Suppressor macrophage treated with lipopolysaccharide for 1 hour (primary cell): ENCODE data around the gene TMEM181.
"Not testable (repeated sequence)": the region's sequence is repeated elsewhere in the genome, so short reads cannot be mapped to it uniquely, and the experiment has no call there.

Experiments
- DNase-seq, 3 donors: peaks; one replicate each; pipeline ENCODE4 v3.0.0-alpha.2; 2020 to 2022

Gene TMEM181

DNA sequence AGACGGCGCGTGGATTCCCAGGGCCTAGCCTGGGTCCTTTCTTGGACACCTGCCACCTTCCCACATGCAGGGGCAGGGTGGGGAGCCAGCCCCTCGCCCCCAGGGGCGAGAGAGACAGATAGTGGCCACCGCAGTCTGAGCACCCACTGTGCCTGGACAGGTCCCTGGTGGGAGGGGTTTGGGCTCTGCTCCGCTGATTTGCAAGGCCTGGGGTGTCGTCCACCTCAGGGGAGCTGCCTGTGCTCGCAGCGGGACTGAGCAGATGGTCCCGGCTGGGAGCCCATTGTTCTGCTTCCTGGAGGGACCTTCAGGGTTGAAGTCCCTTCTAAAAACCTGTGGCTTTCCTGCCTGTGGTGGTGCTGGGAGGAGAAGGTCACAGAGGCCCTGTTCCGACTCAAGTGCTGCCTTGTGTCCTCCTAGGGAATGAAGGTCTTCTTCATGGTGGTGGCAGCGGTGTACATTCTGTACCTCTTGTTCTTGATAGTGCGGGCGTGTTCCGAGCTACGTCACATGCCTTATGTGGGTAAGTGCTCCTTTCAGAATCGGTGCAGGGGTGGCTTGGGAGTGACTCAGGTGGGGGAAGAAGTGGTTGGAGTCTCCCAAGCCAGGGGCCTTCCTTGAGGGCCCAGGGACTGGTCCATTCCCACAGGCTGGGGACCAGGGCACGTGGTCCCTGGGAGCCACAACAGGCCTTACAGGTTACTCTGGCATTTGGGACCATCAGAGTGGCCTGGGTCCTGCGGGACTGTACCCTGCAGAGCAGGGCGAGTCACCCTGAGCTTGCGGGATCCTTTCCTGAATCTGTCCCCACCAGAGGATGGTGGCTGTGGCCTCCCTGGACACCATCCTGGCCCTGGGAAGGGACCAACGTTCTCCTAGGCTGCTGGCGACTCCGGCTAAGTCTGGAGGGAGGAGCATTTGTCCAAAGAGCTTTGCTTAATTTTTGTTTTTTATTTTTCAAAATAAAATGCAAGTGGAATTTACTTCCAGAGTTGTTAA, 65.1 kb downstream of the TMEM181 start:
- DNase-seq: no peak

DNA sequence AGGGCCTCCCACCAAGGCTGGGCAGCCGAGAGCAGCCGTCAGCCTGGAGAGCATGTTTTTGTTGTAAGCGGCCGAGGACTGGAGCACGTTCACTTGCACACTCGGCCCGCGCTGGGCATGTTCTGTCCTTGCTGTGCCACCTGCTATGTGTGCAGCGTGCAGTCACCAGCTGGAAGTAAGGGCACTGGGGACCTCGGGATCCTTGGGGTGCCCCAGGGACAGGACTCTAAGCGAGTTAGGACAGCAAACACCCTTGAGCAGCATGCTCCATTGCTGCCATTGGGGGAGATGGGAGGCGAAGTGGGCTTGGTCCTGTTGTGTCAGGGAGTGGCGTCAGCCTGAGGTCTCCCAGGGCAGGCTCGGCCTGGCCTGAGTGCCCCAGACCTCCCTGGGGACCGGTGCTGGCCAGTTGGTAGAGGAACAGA, 66.0 kb downstream of the TMEM181 start:
- no peak for DNase-seq

DNA sequence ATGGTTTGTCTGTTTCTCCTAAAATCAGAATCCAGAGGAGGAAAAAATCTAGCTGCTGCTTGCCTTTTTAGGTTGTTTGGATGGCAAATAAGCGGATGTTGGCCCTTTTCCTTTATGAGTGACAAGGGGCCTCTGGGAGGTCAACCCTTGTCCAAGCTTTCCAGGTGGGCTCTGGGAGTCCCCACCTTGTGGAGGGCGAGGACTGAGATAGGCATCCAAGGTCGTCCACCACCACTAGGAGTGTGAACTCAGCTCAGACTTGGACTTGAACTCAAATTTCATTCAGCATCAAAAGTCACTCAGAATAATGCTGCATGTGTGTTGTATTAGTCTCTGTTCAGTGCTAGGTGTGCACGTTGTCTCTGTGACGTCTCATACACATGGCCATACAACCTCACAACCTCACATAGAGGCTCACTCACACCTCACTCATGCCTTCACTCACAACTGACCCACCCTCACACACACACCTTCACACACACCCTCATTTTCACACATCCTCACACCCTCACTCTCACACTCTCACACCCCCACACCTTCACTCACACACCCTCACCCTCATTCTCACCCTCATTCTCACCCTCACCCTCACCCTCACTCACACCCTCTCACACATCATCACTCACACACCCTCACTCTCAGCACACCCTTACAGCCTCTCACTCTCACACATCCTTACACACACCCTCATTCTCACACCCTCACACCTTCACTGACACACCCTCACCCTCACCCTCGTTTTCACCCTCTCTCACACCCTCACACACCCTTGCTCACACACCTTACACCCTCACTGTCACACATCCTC, 66.7 kb downstream of the TMEM181 start:
- no peak for DNase-seq

DNA sequence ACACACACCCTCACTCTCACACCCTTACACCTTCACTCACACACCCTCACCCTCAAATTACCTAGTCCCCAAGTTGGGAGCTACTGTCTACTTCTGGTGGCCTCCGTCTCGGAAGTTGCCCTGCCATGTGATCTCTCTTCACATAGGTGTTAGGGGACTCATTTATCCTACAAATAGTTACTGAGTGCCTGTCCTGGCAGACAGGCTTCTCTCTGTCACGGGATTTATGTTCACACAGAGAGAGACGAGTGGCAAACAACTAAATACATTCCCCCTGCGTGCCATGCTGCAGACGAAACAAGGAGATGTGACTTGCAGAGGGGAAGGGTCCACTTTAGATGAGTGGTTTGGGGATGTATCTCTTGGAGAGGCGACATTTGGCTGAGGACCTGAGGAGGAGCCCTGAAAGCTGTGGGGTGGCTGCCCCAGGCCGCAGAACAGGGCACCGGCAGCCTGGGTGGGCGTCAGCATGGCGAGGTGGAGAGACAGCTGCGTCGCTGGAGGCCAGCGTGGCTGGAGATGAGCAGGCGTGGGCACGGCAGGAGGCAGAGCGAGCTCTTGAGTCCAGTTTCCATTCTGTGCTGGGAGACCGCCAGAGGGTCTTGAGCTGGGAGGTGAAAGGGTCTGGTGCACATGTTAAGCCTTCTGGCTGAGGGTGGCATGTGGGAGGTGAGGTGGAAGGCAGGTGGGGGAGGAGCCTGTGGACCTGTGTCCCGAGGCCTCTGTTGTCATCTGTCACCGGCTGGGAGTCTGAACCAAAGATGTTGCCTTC, 67.5 kb downstream of the TMEM181 start:
- no peak for DNase-seq

DNA sequence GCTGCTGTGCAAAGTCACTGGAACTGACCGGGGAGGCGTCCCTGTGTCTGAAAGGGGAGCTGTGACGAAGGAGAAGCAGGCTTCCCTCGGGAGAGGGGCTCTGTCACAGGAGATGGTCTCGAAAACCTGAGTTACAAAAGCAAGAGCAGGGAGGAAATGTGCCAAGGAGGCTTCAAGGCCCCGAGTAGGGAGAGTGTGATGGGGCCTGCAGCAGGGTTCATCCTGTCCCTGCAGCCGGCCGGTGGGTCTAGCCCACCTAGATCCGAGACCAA, 68.0 kb downstream of the TMEM181 start:
- no peak for DNase-seq

DNA sequence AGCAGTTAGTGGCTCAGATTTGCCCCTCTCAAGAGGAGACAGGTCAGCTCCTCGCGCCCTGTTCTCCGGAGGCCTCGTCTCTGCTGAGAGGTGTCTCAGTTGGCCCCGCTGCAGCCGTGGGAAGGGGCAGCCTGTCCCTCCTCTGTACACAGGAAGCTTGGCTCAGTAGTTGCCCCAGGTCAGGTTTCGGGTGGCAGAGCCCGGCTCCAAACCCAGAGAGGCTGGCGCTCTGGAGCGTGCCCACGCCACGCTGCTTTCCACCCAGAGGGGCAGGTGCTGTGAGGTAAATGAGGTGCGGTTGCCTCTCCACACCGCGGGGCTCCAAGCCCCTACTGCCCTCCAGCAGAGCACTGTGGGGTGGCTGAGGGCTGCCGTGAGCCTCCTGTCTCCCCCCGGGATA, 68.7 kb downstream of the TMEM181 start:
- DNase-seq: no peak

DNA sequence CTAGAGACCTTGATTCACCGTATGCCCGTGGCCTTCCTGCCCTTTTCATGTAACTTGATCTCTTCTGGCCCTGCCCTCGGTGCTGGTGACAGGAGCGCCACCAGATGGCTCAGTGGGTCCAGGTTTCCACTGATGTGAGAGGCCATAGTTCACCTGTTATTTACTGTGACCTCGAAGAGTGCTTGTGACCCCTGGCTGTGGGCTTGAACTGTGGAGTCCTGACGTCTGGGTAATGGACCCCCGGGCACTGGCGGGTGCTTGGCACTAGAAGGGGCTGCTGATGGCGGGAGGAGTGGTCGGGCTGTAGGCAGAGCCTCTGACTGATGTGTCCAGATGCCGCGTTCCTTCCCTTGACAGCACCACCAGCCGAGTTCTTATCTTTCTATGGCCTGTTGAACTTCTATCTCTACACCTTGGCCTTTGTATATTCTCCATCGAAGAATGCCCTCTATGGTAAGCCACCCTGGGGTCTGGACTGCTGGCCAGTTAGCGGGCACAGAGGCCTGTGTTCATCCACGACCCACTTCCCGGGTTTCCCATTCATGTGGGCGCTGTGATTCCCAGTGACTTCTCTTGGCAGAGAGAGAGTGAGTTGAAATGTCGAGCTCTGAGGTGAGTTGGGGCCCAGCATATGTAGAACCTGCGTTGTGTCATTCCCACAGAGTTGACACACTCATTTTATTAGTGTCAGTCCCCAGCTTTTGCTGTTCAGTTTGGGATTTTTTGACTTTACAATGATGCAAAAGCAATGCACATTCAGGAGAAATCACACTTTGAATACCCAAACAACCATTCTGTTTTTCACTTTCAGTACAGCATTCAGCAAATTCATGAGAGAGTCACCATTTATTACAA, 69.7 kb downstream of the TMEM181 start:
- no peak for DNase-seq

DNA sequence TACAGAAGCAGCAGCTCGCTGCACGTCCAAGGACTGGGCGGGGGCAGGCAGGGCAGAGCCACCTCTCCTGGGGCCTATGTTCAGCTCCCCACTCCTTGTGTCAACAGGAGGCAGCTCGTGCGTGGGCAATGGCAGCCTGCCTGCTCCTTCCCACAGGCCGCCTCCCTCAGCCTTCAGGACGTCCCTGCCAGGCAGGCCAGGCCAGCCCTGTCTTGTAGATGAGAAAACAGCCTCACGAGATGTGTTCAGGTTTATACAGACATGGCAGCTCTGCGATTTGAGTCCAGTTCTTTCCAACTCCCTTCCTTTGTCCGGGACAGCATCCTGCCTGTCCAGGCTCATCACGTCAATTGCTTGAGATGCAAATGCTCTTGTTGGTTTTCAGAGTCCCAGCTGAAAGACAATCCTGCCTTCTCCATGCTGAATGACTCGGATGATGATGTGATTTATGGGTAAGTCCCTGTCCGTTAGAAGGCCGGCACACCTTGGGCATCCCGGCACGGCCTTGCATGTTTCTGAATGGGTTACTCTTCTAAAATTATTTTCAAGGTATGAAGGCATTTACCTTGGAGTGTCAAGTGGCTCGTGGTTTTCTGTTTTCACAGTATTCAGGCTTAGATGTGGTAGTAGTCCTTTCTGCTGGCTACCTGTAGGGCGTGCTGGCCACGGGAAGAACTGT, 71.2 kb downstream of the TMEM181 start:
- DNase-seq: no peak

DNA sequence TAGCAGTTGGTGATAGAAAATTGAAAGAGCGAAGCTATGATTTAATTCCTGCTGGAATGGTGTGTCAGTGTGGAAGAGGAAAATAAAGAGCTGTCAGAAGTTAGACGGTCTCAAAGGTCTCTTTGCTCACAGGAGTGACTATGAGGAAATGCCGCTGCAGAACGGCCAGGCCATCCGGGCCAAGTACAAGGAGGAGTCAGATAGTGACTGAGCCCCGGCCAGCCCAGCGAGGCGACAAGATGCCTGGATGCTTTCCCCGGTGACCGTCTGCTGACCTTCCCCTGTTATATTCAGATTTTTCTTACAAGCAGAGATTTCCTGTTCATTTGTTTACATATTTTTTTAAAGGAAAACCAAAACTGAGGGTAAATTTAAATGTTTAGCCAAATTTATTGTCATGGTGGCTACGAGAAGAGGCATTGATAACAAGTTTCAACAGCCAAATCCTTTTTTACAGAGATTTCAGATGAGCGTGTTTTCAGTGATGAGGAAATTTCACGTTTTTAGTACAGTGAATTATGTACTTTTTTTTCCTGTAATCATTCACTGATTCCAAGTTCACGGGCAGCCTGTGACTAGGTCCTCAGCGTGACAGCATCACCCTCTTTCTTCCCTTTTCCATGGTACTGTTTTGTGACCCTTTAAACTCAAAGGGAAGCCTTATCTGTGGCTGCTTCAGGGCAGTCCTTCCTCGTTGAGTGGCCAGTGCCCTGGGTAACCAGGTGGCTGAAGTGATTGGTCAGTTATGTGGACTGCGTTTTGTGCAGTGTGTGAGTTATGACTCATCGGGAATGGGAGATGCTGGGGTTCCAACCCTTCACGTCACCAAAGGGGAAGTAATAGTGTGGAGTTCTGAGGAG, 72.0 kb downstream of the TMEM181 start:
- peak; percentile 70 to 82 (median 72) for DNase-seq

DNA sequence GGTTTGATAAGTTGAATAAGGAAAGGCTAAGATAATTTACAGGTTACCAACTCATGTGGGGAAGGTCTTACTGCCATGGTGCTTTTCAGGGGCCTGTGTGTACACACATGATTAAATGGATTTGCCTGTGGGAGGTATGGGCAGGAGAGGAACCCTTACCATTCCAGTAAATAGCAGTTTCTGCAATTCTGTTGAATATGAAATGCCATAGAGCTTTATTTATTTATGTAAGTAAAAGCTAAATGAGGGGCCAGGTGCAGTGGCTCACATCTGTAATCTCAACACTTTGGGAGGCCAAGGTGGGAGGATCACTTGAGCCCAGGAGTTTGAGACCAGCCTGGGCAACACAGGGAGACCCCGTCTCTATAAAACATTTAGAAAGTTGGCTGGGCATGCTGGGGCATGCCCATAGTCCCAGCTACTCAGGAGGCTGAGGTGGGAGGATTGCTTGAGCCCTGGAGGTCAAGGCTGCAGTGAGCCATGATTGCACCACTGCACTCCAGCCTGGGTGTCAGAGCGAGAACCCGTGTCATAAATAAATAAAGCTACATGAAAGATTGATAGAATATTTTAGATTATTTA, 72.7 kb downstream of the TMEM181 start:
- DNase-seq: not testable (repeated sequence)

DNA sequence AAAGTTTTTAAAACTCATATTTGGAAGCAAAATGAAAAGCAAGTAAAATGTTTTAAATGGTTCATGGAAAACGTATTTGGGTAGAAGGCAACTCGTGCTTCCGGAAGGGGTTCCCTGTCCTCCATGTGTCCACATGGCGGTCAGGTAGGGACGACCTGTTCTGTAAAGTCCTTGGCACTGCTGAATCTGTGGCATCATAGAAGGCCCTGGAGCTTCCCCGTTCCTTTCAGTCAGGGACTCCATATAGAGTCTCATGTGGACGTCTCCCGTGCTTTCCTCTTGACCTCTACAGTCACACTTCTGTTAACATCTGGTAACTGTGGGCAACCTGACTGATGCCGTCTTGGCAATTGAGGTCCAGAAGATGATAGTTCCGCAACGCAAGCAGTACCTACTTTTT, 73.2 kb downstream of the TMEM181 start:
- no peak for DNase-seq

DNA sequence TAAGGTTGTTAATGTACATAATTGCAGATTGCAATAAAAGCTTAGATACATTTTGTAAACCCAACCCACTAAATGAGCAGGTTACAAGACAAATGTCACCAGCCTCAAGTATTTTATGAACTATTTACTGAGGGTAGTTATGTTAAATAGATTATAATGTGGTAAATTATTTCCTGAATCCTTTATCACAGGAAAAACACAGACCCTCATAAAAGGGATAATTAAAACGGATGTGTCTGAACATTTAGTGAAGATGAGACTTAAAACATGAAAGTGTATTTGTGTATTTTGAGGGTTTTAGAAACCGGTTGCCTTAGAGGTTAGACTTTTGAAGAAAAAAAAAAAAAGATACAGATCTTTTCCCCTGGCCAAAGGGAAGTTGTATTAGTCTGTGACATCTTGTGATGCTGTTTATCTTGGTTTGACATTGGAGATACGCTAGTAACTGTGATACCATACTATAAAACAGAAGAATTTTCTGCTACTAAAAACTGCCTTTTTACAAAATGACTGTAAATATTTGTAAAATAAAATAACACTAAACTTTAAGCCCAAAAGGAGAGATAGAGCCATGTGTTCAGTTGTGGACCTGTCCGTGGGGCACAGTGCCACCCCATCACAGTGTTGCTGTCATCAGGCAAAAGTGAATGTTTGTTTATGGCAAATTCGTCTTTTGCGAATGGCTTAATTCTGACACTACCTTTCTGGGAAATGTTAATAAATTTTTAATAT, 75.0 kb downstream of the TMEM181 start:
- no peak for DNase-seq

DNA sequence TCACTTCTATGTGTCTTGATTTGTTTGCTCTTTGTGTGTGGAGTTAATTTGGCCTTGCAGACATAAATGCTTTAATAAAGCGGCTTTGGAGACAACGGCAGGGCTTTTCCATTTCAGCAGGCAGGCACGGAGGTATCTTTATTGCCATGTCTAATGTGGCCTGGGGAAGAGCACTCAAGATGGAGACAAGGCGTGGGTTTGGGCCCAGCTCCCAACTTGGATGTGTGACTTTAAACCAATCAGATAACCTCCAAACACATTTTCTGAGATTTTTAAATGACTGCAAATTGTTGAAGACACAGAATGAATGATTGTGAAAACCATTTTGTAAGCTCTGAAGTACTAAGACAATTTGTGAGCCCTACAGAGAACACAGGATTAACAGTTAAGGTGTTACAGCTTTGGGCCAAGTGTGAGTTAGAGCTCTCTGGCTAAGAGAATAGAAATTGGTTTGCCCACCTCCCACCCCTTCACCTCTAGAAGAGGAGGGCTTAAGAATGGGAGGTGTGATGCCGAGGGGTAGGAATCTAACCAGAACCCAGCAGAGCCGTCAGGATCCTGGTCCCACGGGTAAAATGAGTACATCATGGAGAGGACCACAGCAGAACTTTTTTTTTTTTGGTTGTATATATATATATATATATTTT, 75.7 kb downstream of the TMEM181 start:
- no peak for DNase-seq

DNA sequence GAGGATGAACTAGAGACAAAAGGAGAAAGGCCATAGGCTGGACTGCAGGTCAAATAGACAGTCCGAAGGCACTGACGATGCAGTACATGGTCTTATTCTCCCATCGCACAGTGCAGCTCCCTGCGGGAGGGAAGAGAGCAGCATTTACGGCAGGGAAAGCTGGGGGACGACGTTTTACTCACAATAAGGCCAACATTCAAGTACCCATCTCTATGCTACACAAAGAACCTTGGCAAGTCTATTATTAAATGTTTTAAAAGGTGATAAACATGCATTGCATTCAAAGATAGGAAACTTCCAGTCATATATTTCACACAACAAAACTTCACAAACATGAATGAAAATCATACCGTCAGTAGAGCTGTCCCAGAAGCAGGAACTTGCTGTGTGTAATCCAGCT, 76.9 kb downstream of the TMEM181 start:
- DNase-seq: no peak

DNA sequence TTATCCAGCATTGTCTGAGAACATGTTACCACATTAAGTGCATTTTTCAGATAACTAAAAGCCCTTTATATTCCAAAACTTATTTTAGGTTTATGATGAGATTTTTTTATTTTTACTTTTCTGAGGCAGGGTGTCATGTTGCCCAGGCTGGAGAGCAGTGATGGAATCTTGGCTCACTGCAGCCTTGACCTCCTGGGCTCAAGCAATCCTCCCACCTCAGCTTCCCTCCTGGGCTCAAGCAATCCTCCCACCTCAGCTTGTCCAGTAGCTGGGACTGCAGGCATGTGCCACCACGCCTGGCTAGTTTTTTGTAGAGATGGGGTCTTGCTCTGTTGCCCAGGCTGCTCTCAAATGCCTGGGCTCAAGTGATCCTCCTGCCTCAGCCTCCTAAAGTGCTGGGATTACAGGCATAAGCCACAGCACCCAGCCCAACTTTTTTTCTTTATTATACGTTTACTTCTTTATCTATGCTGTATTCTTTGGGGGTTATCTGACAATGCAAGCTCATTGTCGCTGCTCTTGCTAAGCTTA, 78.5 kb downstream of the TMEM181 start:
- no peak for DNase-seq

DNA sequence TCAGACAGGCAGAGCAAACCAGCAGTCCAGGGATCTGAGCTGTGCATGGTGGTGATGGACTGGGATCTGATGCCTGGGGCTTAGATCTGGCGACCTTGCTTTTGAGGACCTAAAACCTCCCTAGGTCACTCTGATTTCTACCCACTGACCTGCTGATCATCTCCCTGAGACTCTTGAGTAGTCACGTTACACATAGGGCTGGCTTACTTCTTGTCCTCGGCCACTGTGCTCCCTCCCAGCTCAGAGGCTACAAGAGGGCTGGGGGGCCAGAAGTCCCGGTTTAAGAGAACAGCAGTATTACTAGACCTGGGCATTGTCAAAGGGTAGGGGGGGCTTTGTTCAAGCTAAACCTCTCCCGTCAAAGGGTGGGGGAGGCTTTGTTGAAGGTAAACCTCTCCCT, 79.2 kb downstream of the TMEM181 start:
- no peak for DNase-seq

DNA sequence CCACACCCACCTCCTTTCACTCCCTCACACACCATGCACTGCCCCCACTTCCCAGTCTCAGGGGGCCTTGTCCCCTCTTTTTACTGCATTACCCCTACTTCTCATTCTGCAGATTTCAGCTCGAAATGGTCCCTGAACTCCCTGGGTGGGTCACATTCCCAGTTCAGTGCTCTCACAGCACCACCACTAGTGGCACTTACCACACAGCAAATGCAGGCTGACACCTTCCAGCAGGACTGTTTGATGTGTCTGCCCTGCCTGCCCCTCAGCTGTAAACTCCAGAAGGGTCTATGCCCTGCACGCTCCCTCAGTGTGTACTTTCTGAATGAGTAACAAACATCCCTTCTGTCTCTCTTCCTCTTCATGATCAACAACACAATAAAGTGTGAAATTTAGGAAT, 80.6 kb downstream of the TMEM181 start:
- no peak for DNase-seq

DNA sequence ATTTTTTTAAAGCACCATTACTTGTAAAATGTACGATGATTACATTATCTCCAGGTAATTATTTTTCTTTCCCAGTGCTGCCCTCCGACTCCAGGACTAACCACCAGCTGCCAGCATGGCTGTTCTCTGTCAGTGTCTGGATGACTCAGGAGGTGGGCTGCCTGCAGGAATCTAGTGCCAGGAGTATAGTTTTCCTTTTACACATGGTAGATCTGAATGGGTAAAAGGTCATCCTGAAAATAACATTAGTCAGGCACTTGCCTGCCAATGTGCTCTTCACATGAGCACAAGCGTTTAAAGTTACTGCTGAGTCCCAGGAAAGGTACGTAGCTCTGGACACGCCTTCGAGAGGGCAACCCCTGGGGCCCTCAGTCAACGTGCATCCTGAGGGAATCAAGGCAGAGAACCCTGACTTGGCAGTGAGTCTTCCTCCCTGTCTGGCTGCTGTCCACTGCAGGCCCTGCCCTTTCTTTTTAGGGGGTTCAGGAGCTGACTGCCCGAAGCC, 82.3 kb downstream of the TMEM181 start:
- no peak for DNase-seq

DNA sequence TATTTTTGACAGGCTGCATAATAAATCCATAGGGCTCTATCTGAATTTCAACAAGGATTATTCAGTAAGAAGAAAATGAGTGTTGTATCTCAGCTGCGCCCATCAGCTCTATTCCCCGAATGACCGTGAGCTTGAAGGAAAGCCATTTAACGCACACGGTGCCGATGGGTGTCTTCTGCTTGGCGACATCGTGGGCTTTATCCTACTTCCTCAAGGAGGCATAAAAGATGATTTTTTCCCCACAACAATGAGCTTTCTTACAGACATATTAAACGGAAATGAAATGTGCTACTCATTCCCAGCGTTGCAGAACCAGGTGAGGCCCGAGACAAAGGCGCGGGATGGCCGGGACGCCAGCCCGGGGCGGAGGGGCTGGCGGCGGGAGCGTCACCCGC, 83.9 kb downstream of the TMEM181 start:
- DNase-seq: peak in 1 of 3 donors; percentile 24
